OCI-LY3 (cell line): ENCODE results near the gene PLXDC2.

Experiments used
- EZH2phosphoT487 ChIP-seq: fragments of 200-600 bp; shearing (Covaris generic); IDR thresholded peaks from 2 replicates; pipeline ENCODE4 v1.6.1; 2018; ENCODE audit warnings: antibody characterized with exemption, mixed run types, low read depth
- TF ChIP-seq, protein P1 (sequence below): fragments of 200-600, 300-600 bp; sonication (generic); IDR thresholded peaks from 2 replicates; pipeline ENCODE4 v1.5.1; 2014; ENCODE audit warnings: antibody characterized with exemption, low read length, low read depth

DNA sequence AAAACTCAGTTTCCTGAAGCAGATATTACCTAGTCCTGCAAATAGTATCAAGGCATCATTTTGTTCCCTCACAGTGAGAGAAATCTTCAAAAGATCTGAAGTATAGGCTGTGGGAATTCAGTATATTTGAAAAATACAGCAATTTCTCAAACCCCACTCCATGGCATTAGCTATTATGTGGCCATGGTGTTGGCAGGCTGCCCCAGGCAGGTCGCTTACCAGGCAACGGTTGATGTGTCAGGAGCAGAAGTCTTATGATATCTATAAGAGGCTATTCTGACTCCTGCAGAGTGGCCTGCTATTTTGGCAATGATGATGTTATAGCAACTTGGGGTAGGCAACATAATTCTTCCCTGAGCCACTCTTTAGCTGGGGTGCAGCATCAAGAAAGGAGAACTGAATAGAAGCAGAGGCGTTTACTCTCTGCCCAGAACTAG lies 187.9 kb downstream of the PLXDC2 start:
- TF ChIP-seq, protein P1, sequence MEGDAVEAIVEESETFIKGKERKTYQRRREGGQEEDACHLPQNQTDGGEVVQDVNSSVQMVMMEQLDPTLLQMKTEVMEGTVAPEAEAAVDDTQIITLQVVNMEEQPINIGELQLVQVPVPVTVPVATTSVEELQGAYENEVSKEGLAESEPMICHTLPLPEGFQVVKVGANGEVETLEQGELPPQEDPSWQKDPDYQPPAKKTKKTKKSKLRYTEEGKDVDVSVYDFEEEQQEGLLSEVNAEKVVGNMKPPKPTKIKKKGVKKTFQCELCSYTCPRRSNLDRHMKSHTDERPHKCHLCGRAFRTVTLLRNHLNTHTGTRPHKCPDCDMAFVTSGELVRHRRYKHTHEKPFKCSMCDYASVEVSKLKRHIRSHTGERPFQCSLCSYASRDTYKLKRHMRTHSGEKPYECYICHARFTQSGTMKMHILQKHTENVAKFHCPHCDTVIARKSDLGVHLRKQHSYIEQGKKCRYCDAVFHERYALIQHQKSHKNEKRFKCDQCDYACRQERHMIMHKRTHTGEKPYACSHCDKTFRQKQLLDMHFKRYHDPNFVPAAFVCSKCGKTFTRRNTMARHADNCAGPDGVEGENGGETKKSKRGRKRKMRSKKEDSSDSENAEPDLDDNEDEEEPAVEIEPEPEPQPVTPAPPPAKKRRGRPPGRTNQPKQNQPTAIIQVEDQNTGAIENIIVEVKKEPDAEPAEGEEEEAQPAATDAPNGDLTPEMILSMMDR, result no peak
- TF ChIP-seq EZH2phosphoT487, result no peak
